ENCODE measurements around the gene RGMB.

Gene RGMB

GRCh38 chr5:98836175-98836574, 62.7 kb downstream of the RGMB start:
- DNase-seq = no peak

DNA sequence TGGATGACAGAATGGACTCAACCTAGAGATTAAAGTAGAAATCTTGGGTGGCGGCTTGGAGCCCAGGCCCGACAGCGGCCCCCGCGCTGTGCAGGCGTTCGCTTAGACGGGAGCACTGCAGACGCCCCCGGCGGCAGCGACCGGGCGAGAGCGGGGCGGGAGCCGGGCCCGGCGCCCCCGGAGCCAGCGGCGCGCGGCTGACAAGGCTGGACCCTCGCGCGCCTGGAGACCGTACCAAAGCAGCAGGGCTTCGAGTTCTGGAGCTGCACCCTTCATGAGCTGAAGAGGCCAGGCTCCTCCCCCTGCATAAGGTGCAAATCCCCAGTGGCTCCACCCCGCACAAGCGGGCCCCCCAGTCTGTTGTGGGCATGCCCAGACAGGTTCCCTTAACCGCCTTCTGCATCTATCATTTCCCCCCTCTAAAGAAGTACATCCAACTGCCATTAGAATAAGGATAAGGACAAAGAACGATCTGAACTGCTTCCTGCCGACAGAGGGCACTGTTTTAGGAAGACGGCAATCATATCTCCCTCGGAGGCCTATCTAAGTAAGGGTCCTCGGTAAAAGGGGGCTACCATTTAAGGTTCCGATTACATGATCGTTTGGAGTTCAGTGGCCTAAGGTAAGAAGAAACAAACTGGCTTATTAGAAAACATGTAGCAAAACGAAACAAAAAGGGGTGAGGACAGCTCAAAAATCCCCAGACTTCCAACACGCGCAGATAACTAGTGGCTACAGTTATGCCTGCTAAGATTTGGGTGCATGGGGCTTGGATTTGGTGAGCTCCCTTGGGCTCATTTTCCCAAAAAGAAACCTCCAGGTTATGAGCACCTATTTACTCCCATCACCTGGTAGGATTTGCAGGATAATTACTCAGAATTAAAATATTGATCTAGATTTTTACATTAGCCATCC, 66.3 kb downstream of the RGMB start:
- no peak for DNase-seq

DNA sequence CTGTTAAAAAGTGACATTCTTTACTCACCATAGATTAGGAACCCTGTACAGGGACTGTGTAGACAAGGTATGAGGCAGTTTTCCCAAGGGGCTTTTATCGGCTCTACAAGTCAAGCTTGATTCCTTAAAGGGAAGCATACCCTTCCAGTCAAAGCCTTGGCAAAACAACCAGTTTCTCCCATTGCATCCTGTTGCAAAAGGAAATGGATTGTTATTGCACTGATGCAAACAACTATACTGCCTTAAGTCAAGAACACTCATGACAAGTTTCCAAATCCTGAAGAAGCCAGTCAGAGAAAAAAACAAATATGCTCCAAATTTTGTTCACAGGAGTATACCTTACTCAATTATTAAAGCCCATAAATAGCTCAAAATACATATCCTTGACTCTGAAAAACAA, 67.5 kb downstream of the RGMB start:
- no peak for DNase-seq

DNA sequence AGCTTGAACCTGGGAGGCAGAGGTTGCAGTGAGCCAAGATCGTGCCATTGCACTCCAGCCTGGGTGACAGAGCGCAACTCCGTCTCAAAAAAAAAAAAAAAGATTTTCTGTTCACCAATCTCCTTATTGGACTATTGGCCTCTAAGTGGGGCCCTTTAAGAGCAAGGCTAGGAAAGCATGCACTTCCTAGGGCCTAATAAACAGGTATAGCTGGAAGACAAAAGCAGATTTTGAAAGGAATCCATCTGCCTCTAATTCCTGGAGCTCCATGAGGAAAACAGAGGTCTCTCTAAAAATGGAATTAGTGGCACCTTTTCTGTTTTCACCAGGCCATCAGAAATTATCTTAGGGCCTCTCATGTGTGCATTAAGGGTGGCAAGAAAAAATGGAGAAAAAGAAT, 70.0 kb downstream of the RGMB start:
- no peak for DNase-seq

DNA sequence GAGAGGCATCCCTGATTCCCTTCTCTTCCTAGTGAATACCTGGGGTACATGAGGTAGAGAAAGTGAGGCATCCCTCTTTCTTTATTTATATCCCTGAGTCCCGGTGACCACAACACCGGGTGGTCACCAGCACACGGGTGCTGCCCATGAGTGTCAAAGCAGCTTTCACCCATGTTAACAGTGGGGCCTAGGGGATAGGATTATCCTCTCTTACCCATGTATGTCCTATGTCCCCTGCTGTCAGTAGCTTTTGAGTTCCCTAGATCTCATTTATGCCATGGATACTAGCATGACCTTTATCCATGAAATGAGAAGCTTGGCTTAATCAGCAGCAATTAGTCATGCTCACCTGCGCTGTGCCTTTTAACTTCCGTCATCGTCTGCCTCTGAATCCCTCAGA, 71.4 kb downstream of the RGMB start:
- no peak for DNase-seq

GRCh38 chr5:98845878-98846277, 72.4 kb downstream of the RGMB start:
- no peak for DNase-seq
